NOMO-1 (cell line): ENCODE measurements around the gene ANKHD1.

Source experiments
- DNase-seq, 2 experiments: peaks; one replicate each; lab custom pipeline; 2025; ENCODE audit not compliant: unreplicated experiment in 2 of 2; lab: John Stamatoyannopoulos, UW

ANKHD1 gene

GRCh38 chr5:140542972-140543371, 141.3 kb downstream of the ANKHD1 start:
- DNase-seq = no peak

- DNase-seq = no peak
Measured at GRCh38 chr5:140544986-140545385, 143.4 kb downstream of the ANKHD1 start.

GRCh38 chr5:140545606-140546005, 144.0 kb downstream of the ANKHD1 start:
- DNase-seq = no peak

GRCh38 chr5:140546851-140547507, 145.3 kb downstream of the ANKHD1 start:
- DNase-seq = no peak

- DNase-seq = peak; percentile 85 to 93
Measured at GRCh38 chr5:140547508-140548299, 146.1 kb downstream of the ANKHD1 start, which contains the start of gene EIF4EBP3. Gene EIF4EBP3 (plus strand): TSS chr5:140547662. CDS start chr5:140547738, 76 bp downstream.

GRCh38 chr5:140548300-140548688, 146.7 kb downstream of the ANKHD1 start:
- no peak for DNase-seq

- no peak for DNase-seq
Measured at GRCh38 chr5:140548791-140549190, 147.2 kb downstream of the ANKHD1 start.

GRCh38 chr5:140549237-140550144, 147.9 kb downstream of the ANKHD1 start:
- peak; percentile 38 to 85 for DNase-seq

GRCh38 chr5:140550147-140551079, 148.8 kb downstream of the ANKHD1 start:
- no peak for DNase-seq

GRCh38 chr5:140551872-140552271, 150.2 kb downstream of the ANKHD1 start:
- DNase-seq = no peak

- DNase-seq = peak in 1 of 2 experiments; percentile 33
Measured at GRCh38 chr5:140553657-140554056, 152.0 kb downstream of the ANKHD1 start.

GRCh38 chr5:140554454-140554853, 152.8 kb downstream of the ANKHD1 start:
- DNase-seq = peak in 1 of 2 experiments; percentile 61

- peak in 1 of 2 experiments; percentile 32 for DNase-seq
Measured at GRCh38 chr5:140555747-140556312, 154.2 kb downstream of the ANKHD1 start.

GRCh38 chr5:140556438-140556837, 154.8 kb downstream of the ANKHD1 start:
- peak in 1 of 2 experiments; percentile 48 for DNase-seq

GRCh38 chr5:140557136-140557805, 155.6 kb downstream of the ANKHD1 start, which contains the start of gene SRA1:
Gene SRA1 (minus strand): TSS chr5:140557473. CDS start chr5:140557452, 21 bp downstream.
- peak; percentile 87 to 94 for DNase-seq

GRCh38 chr5:140557965-140558364, 156.3 kb downstream of the ANKHD1 start:
- DNase-seq = no peak

GRCh38 chr5:140558542-140558941, 156.9 kb downstream of the ANKHD1 start:
- no peak for DNase-seq

GRCh38 chr5:140560227-140560626, 158.6 kb downstream of the ANKHD1 start:
- no peak for DNase-seq
